ENCODE results near the gene SDK1.

DNA sequence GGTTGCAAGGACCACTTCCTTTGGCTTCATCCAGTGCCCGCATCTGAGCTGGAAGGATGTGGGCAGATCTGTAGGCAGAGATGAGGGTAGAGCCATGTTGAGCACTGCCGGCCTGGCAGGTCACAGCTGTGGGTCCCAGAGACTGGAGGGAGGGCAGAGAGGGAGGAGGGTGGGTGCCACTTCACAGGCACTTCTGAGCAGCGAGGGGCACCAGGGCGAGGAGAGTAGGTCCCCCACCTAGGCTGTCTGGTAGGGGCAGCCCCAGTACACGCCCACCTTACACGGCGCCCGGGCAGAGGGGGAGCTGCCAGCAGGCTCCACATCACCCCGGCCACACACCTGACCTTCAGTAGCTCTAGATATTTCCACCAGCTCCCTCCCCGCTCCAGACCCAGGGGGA, 908.1 kb downstream of the SDK1 start:
- TF ChIP-seq, protein P1, sequence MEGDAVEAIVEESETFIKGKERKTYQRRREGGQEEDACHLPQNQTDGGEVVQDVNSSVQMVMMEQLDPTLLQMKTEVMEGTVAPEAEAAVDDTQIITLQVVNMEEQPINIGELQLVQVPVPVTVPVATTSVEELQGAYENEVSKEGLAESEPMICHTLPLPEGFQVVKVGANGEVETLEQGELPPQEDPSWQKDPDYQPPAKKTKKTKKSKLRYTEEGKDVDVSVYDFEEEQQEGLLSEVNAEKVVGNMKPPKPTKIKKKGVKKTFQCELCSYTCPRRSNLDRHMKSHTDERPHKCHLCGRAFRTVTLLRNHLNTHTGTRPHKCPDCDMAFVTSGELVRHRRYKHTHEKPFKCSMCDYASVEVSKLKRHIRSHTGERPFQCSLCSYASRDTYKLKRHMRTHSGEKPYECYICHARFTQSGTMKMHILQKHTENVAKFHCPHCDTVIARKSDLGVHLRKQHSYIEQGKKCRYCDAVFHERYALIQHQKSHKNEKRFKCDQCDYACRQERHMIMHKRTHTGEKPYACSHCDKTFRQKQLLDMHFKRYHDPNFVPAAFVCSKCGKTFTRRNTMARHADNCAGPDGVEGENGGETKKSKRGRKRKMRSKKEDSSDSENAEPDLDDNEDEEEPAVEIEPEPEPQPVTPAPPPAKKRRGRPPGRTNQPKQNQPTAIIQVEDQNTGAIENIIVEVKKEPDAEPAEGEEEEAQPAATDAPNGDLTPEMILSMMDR (IDR thresholded peaks at IDR 0.05), result no peak
- TF ChIP-seq POLR2A (IDR thresholded peaks at IDR 0.05) (no peak), EP300 (IDR thresholded peaks at IDR 0.05) (no peak)
